Heart left ventricle (tissue), 16 donors: Measurements from ENCODE around the gene KCNN3. TPM values are rescaled to one million over a fixed set of nuclear protein-coding genes. Genes with fewer than 3 reads are reported as not detected.

Experiments
- ATAC-seq, 4 donors: fragments of 200-7000 bp; cut with Tn5 transposase; one replicate each; pipeline ENCODE4 v1.9.1; 2020 to 2022; ENCODE audit warnings: moderate library complexity in 4 of 4, mild to moderate bottlenecking in 3 of 4, moderate number of reproducible peaks in 1 of 4
- DNase-seq, 5 donors: peaks; one replicate each; pipeline ENCODE4 v3.0.0-alpha.2; 2020
- H3K27ac ChIP-seq, 12 donors: fragments of 200-600 bp; sonication (generic) in 4 of 12; one replicate each; pipeline versions ENCODE4 v1.5.0 to v1.8.0; 2016 to 2022; ENCODE audit warnings: mild to moderate bottlenecking in 2 of 12
- H3K27me3 ChIP-seq, 9 donors: fragments of 200-600 bp; sonication (generic) in 2 of 9; one replicate each; pipeline versions ENCODE4 v1.5.1 to v1.8.0; 2016 to 2022; ENCODE audit warnings: mild to moderate bottlenecking in 3 of 9
- H3K36me3 ChIP-seq, 9 donors: fragments of 200-600 bp; sonication (generic) in 2 of 9; one replicate each; pipeline versions ENCODE4 v1.5.0 to v1.8.0; 2018 to 2022; ENCODE audit warnings: mild to moderate bottlenecking in 2 of 9
- H3K4me1 ChIP-seq, 12 donors: fragments of 200-600 bp; sonication (generic) in 4 of 12; one replicate each; pipeline versions ENCODE4 v1.5.0 to v1.8.0; 2016 to 2022; ENCODE audit warnings: mild to moderate bottlenecking in 3 of 12
- H3K4me3 ChIP-seq, 12 donors: fragments of 200-600 bp; sonication (generic) in 4 of 12; one replicate each; pipeline versions ENCODE4 v1.5.0 to v1.8.0; 2017 to 2022; ENCODE audit warnings: mild to moderate bottlenecking in 9 of 12, moderate library complexity in 4 of 12
- H3K9me3 ChIP-seq, 12 donors: fragments of 200-600 bp; sonication (generic) in 4 of 12; one replicate each; pipeline versions ENCODE4 v1.5.0 to v1.8.0; 2016 to 2022; ENCODE audit warnings: mild to moderate bottlenecking in 1 of 12
- POLR2A ChIP-seq, 2 donors: fragments of 450-650 bp; IDR thresholded peaks; one replicate each; pipeline ENCODE4 v1.6.1; 2017; ENCODE audit warnings: antibody characterized with exemption in 2 of 2, mild to moderate bottlenecking in 2 of 2, moderate library complexity in 2 of 2
- WGBS, 4 donors: extraction: QIAGEN DNeasy Blood & Tissue Kit in 2 of 4; methylation state at CpG; one replicate each; pipeline versions ENCODE4 v1.1.5 to v1.1.7; 2013 to 2018; 5-methylcytosine and 5-hydroxymethylcytosine counted together
- intact Hi-C, 10 donors: fragments of 100-400 bp; cut with DNase I; formaldehyde crosslinking; loops; one replicate each; pipeline versions ENCODE4 v1.11.1 to v1.14.2; 2022
- polyA plus RNA-seq, 2 donors: library from polyadenylated mRNA; stranded (reverse); fragments of 200-250 nt; gene quantifications; one replicate each; pipeline ENCODE4 v1.2.3, GENCODE V29; 2013
- total RNA-seq, 9 donors: library from RNA; depleted of rRNA in 2 of 9; stranded (reverse); fragments of >200 nt in 2 of 9; fragmentation: NEBNext Ultra II Directional in 3 of 9; extraction: Animal tissue kit (Norgen Biotek cat#: 25700) in 3 of 9; gene quantifications; one replicate each; pipeline versions ENCODE4 v1.1.0 to v1.2.4, GENCODE V29; 2016 to 2023
- TF ChIP-seq, protein P1 (sequence below), 12 donors: fragments of 200-600 bp; sonication (generic) in 4 of 12; IDR thresholded peaks; one replicate each; pipeline versions ENCODE4 v1.5.0 to v1.8.0; 2018 to 2022; ENCODE audit warnings: antibody characterized with exemption in 12 of 12, mild to moderate bottlenecking in 5 of 12
- donor health status: ischemic (EF 13 %, LVEDD 7.1; RV severe dilation, severe dysfunction).
- donor health status: healthy with polysubstance abuse.
- donor health status: DM: no; HTN: yes; CAD: no.
- donor health status: DM: no; HTN: no; CAD: no.
- donor health status: ischemic (EF 25% LVEDD 6.9; RV normal size, moderate dysfunction).
- donor health status: ischemic (EF 25% LVEDD 5.7; RV mildly dilated, moderate dysfunction).
- donor health status: healthy.
- donor health status: DM: yes; HTN: yes; CAD: no.
- donor health status: ischemic (EF 35%, LVEDD 5.7; RV mildly dilated, moderate dysfunction).
- donor health status: nonischemic (EF 11% LVEDD 7.7; RV severe dilation, severe dysfunction).
- donor health status: DM: yes; HTN: yes; CAD: no.
- donor health status: PGD.
- donor health status: ischemic (EF 29% LVEDD 5.4; RV normal size, mild dysfunction).
- donor health status: nonischemic (EF 23%, LVEDD 6.1; RV moderate dilation, normal function).

KCNN3 gene
- total and polyA plus RNA-seq, 11 donors: 0.42 to 4.6 (median 2.2) TPM

DNA sequence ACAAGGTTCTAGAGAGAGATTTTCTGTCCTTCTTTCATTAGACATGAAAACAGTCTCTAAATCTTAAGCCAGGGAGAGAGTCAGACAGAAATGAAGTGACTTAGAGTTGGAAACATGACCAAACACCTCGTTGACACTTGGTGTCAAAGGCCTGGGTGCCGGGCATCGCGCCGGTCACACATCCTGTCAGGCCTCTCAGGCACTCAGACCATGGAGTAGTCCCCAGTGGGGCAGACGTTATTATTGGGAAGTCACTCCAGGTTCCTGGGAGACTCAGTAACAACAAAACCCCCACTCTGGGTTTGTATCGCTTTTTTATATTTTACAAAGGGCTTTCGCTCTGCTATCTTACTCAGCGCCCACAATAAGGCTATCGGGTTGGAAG, 25.8 kb downstream of the KCNN3 start:
- peak in 2 of 4 donors; percentile 34 to 64 for ATAC-seq
- no peaks in the 10 kb centered on the region for H3K36me3 ChIP-seq
- no peaks in the 10 kb centered on the region for H3K9me3 ChIP-seq
- TF ChIP-seq POLR2A (IDR thresholded peaks at IDR 0.05): no peak
- H3K4me1 ChIP-seq: peaks cover 0 to 61% (median 40%) of the 10 kb centered on the region in 12 donors
- DNase-seq: peak in 1 of 5 donors; percentile 16
- no peak overlapping the region for H3K4me3 ChIP-seq
- WGBS, 4 donors: 68 to 83% (median 76%) methylated on average over 9 to 10 of the region's 10 CpGs
- H3K27ac ChIP-seq: peak overlapping the region in 1 of 12 donors; percentile 7
- intact Hi-C loops: no loop called here
- H3K27me3 ChIP-seq: no peaks in the 10 kb centered on the region

DNA sequence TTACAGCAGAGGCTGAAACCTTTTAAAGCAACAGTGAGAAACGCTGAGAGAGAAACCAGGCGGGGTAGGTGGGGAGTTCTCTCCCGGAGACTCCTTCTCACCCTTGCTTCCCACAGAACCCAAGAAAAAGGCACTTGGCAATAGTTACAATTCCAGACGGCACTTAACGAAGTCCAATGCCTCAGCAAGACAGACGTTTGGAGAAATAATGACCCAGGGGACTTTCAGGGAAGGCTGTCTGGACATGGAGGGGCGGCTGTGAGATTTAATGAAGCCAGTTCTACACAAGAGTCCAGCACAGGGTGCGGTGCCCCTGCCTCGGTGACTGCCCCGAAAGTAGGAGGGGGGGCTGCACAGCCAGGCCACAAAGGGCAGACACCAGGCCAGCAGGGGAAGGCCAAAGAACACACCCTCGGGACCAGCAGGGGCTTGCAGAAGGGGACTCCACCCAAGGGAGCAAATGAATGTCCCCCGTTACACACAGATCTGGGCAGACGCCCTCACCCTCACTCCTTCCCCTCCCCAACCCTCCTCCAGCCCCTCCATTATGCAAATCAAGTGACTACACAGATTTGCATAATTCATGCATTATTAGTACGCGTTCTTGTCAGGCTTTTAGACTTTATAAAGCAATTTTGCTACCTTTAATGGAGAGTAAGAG, 26.3 kb downstream of the KCNN3 start:
- Histone ChIP-seq H3K4me3 (no peak overlapping the region), H3K27me3 (no peaks in the 10 kb centered on the region), H3K27ac (peak overlapping the region in 2 of 12 donors; percentile 7 to 21), H3K36me3 (no peaks in the 10 kb centered on the region), H3K4me1 (peaks cover 0 to 62% (median 42%) of the 10 kb centered on the region in 12 donors), H3K9me3 (no peaks in the 10 kb centered on the region)
- 68 to 75% (median 71%) methylated on average over 15 of the region's 15 CpGs for WGBS, 4 donors
- no peak for ATAC-seq
- peak in 1 of 5 donors; percentile 29 for DNase-seq
- intact Hi-C loops: no loop called here
- TF ChIP-seq POLR2A (IDR thresholded peaks at IDR 0.05): no peak
- TF ChIP-seq, protein P1, sequence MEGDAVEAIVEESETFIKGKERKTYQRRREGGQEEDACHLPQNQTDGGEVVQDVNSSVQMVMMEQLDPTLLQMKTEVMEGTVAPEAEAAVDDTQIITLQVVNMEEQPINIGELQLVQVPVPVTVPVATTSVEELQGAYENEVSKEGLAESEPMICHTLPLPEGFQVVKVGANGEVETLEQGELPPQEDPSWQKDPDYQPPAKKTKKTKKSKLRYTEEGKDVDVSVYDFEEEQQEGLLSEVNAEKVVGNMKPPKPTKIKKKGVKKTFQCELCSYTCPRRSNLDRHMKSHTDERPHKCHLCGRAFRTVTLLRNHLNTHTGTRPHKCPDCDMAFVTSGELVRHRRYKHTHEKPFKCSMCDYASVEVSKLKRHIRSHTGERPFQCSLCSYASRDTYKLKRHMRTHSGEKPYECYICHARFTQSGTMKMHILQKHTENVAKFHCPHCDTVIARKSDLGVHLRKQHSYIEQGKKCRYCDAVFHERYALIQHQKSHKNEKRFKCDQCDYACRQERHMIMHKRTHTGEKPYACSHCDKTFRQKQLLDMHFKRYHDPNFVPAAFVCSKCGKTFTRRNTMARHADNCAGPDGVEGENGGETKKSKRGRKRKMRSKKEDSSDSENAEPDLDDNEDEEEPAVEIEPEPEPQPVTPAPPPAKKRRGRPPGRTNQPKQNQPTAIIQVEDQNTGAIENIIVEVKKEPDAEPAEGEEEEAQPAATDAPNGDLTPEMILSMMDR (IDR thresholded peaks at IDR 0.05): no peak

DNA sequence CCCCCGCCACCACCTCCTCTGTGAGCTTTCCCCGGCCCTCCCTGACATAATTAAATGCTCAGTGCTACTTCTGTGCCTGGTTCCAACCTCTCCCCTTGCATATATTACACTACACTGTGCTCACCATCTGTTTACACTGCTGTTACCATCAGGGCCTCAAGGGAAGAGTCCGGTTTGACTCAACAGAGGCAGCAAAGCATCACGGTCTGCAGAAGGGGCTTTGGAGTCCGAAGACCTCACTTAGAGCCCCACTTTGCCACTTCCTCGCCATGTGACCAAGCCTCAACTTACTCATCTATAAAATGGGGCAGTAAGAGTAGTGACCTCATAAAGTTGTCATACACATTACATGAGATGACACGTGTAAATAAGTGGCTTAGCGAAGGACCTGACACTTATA, 27.4 kb downstream of the KCNN3 start:
- DNase-seq (peak in 1 of 5 donors; percentile 7), ATAC-seq (no peak)
- Histone ChIP-seq H3K27ac (no peak overlapping the region), H3K4me3 (no peak overlapping the region), H3K36me3 (no peaks in the 10 kb centered on the region), H3K27me3 (no peaks in the 10 kb centered on the region), H3K9me3 (no peaks in the 10 kb centered on the region), H3K4me1 (peaks cover 0 to 54% (median 36%) of the 10 kb centered on the region in 12 donors)
- intact Hi-C loops: no loop called here
- 88 to 96% (median 90%) methylated on average over 6 to 7 of the region's 8 CpGs for WGBS, 4 donors
- TF ChIP-seq, protein P1 (IDR thresholded peaks at IDR 0.05): no peak
- TF ChIP-seq POLR2A (IDR thresholded peaks at IDR 0.05): no peak

DNA sequence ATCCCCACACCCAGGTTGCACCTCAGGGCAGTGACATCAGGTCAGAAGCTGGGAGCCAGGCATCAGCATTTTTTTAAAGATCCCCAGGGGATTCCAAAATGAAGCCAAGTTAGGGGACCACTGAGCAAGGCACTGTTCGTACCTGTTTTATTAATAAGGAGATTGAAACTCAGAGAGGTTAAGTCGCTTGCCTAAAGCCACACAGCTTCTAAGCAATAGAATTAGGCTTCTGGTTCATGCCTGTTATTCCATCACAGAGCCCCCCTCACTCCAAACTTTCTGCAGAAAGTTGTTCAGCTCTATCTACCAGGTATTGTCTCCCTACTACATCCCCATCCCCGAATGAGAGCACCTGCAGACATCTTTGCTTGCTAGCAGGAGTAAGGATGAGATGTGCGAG, 28.7 kb downstream of the KCNN3 start:
- WGBS, 4 donors: 73 to 100% (median 85%) methylated on average over 4 of the region's 4 CpGs
- intact Hi-C loops: no loop called here
- Histone ChIP-seq H3K9me3 (no peaks in the 10 kb centered on the region), H3K4me1 (peaks cover 0 to 48% (median 29%) of the 10 kb centered on the region in 12 donors), H3K36me3 (no peaks in the 10 kb centered on the region), H3K27me3 (no peaks in the 10 kb centered on the region), H3K4me3 (no peak overlapping the region), H3K27ac (no peak overlapping the region)
- TF ChIP-seq POLR2A (IDR thresholded peaks at IDR 0.05): no peak
- no peak for ATAC-seq
- no peak for DNase-seq

DNA sequence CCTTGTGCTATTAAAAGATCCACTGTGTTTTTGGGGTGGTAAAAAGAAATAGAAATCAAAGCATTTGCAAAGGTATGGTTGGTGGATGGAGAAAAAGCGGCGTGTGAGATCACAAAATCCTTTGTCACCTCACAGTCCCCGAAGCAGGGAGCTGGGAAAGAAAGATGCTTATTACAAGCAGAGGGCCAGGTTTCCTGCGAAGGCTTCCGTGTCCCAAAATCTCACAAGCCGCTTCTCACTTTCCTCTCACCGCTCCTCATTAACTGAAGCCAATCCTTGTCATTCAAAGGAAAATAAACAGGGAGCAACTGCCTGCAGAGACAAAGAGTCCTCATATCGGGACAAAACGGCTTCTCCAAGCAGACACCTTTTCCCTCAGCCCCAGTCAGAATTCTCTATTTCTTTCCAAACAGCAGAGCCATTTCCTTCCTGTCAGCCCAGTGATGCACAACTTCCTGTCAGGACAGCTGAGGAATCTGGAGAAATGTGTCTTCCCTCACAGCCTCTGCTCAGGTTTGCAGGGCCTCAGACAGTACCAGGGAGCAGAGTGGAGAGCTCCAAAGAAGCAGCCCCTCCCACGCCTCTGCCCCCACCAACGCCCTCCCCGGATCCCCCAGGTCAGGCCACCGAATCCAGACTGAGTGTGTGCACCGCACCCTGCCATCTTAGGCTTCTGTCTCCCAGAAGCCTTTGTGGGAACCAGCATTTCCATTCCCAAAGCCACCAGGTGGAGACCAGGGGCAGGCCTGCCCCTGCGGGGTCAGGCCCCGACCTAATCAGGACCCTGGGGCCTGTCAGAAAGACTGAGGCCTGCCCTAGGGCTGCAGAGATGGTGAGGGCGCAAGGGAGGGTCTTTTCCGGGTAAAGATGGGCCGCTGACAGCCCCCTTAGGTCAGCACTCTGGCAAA, 29.6 kb downstream of the KCNN3 start:
- H3K27ac ChIP-seq: peak overlapping the region in 6 of 12 donors; percentile 15 to 56 (median 32)
- 67 to 77% (median 73%) methylated on average over 17 to 19 of the region's 19 CpGs for WGBS, 4 donors
- intact Hi-C loops: no loop called here

More for the DNA sequence above, 29.6 kb downstream of the KCNN3 start:
- Histone ChIP-seq H3K4me3 (no peak overlapping the region), H3K27me3 (no peaks in the 10 kb centered on the region), H3K9me3 (no peaks in the 10 kb centered on the region), H3K36me3 (no peaks in the 10 kb centered on the region), H3K4me1 (peaks cover 0 to 48% (median 21%) of the 10 kb centered on the region in 12 donors)
- TF ChIP-seq POLR2A (IDR thresholded peaks at IDR 0.05): no peak
- TF ChIP-seq, protein P1 (IDR thresholded peaks at IDR 0.05): no peak
- no peak for ATAC-seq
- peak in 1 of 5 donors; percentile 23 for DNase-seq
